ENCODE results near the gene ACOX3. TPM values are rescaled to one million over a fixed set of nuclear protein-coding genes. Genes with fewer than 3 reads are reported as not detected.

Gene ACOX3
- total RNA-seq, 4 donors from 2014 or later = 18.7 to 104 (median 31.3) TPM

- H3K27me3 ChIP-seq = no peaks in the 10 kb centered on the region
- TF ChIP-seq POLR2A (IDR thresholded peaks at IDR 0.05) = no peak
- TF ChIP-seq POLR2AphosphoS5 (IDR thresholded peaks at IDR 0.05) = no peak
- TF ChIP-seq EP300 (IDR thresholded peaks at IDR 0.05; ENCODE audit: low read depth) = no peak
- TF ChIP-seq CTCF (IDR thresholded peaks at IDR 0.05) = no peak
- H3K9me3 ChIP-seq = no peaks in the 10 kb centered on the region
- no peak overlapping the region for H3K4me3 ChIP-seq
- H3K4me1 ChIP-seq = peaks cover 9 to 32% (median 16%) of the 10 kb centered on the region in 4 donors
- peaks cover 0 to 10% (median 0%) of the 10 kb centered on the region in 4 donors for H3K36me3 ChIP-seq
- in situ Hi-C loops (cut with MboI; ENCODE audit: low pct_ligation_motif_present in 1 of 4, low pct_unique_long_range_greater_than_20kb in 1 of 4, low sequenced_read_pairs in 3 of 4) = no loop called here
- intact Hi-C loops (cut with DNase I; ENCODE audit: low total_unique reads) = loop anchor here (5.0 kb wide), 1 partner anchor 120 kb away; no protein-coding TSS in a partner anchor
- 89 to 94% methylated on average over 5 to 15 of the region's 15 CpGs for WGBS, 2 donors (ENCODE audit: low coverage in 1 of 2)
- H3K27ac ChIP-seq = peak overlapping the region; percentile 55 to 87 (median 78)
- no peak for DNase-seq
Measured at GRCh38 chr4:8392591-8393190, 47.8 kb downstream of the ACOX3 start.

GRCh38 chr4:8391972-8392371, 48.6 kb downstream of the ACOX3 start:
- TF ChIP-seq POLR2A (IDR thresholded peaks at IDR 0.05) (no peak), EP300 (IDR thresholded peaks at IDR 0.05; ENCODE audit: low read depth) (no peak), CTCF (IDR thresholded peaks at IDR 0.05) (no peak), POLR2AphosphoS5 (IDR thresholded peaks at IDR 0.05) (peak; percentile 62 to 85 (median 84))
- H3K4me1 ChIP-seq = peaks cover 9 to 32% (median 16%) of the 10 kb centered on the region in 4 donors
- no peaks in the 10 kb centered on the region for H3K27me3 ChIP-seq
- WGBS, 2 donors (ENCODE audit: low coverage in 1 of 2) = 40 to 55% methylated on average over 1 to 9 of the region's 9 CpGs
- peaks cover 0 to 10% (median 0%) of the 10 kb centered on the region in 4 donors for H3K36me3 ChIP-seq
- intact Hi-C loops (cut with DNase I; ENCODE audit: low total_unique reads) (loop anchor here (5.0 kb wide), 1 partner anchor 120 kb away; no protein-coding TSS in a partner anchor), in situ Hi-C loops (cut with MboI; ENCODE audit: low pct_ligation_motif_present in 1 of 4, low pct_unique_long_range_greater_than_20kb in 1 of 4, low sequenced_read_pairs in 3 of 4) (no loop called here)
- no peaks in the 10 kb centered on the region for H3K9me3 ChIP-seq
- H3K27ac ChIP-seq = peak overlapping the region; percentile 55 to 87 (median 78)
- H3K4me3 ChIP-seq = no peak overlapping the region
- peak; percentile 53 for DNase-seq

GRCh38 chr4:8391071-8391470, 49.5 kb downstream of the ACOX3 start:
- Histone ChIP-seq H3K4me3 (no peak overlapping the region), H3K4me1 (peaks cover 9 to 32% (median 16%) of the 10 kb centered on the region in 4 donors), H3K27me3 (no peaks in the 10 kb centered on the region), H3K36me3 (peaks cover 0 to 10% (median 0%) of the 10 kb centered on the region in 4 donors), H3K9me3 (no peaks in the 10 kb centered on the region), H3K27ac (peak overlapping the region; percentile 55 to 87 (median 78))
- no peak for TF ChIP-seq POLR2AphosphoS5 (IDR thresholded peaks at IDR 0.05)
- no peak for TF ChIP-seq POLR2A (IDR thresholded peaks at IDR 0.05)
- TF ChIP-seq EP300 (IDR thresholded peaks at IDR 0.05; ENCODE audit: low read depth) = no peak
- TF ChIP-seq CTCF (IDR thresholded peaks at IDR 0.05) = no peak
- intact Hi-C loops (cut with DNase I; ENCODE audit: low total_unique reads) (loop anchor here (5.0 kb wide), 1 partner anchor 119 kb away; no protein-coding TSS in a partner anchor), in situ Hi-C loops (cut with MboI; ENCODE audit: low pct_ligation_motif_present in 1 of 4, low pct_unique_long_range_greater_than_20kb in 1 of 4, low sequenced_read_pairs in 3 of 4) (no loop called here)
- WGBS, 2 donors (ENCODE audit: low coverage in 1 of 2) = 82 to 85% methylated on average over 7 of the region's 7 CpGs
- no peak for DNase-seq

- no peaks in the 10 kb centered on the region for H3K27me3 ChIP-seq
- H3K36me3 ChIP-seq = peaks cover 0 to 10% (median 0%) of the 10 kb centered on the region in 4 donors
- in situ Hi-C loops (cut with MboI; ENCODE audit: low pct_ligation_motif_present in 1 of 4, low pct_unique_long_range_greater_than_20kb in 1 of 4, low sequenced_read_pairs in 3 of 4) (no loop called here), intact Hi-C loops (cut with DNase I; ENCODE audit: low total_unique reads) (loop anchor here (5.0 kb wide), 1 partner anchor 118 kb away; no protein-coding TSS in a partner anchor)
- H3K9me3 ChIP-seq = no peaks in the 10 kb centered on the region
- WGBS, 2 donors (ENCODE audit: low coverage in 1 of 2) = 95 to 100% methylated on average over 1 to 5 of the region's 5 CpGs
- no peak for DNase-seq
- H3K4me1 ChIP-seq = peaks cover 9 to 32% (median 16%) of the 10 kb centered on the region in 4 donors
- H3K4me3 ChIP-seq = no peak overlapping the region
- no peak overlapping the region for H3K27ac ChIP-seq
- TF ChIP-seq POLR2AphosphoS5 (IDR thresholded peaks at IDR 0.05) = no peak
- TF ChIP-seq POLR2A (IDR thresholded peaks at IDR 0.05) = no peak
- no peak for TF ChIP-seq CTCF (IDR thresholded peaks at IDR 0.05)
- no peak for TF ChIP-seq EP300 (IDR thresholded peaks at IDR 0.05; ENCODE audit: low read depth)
Measured at GRCh38 chr4:8390577-8390976, 49.9 kb downstream of the ACOX3 start.
